ENCODE measurements around the gene TMEM208.

DNA sequence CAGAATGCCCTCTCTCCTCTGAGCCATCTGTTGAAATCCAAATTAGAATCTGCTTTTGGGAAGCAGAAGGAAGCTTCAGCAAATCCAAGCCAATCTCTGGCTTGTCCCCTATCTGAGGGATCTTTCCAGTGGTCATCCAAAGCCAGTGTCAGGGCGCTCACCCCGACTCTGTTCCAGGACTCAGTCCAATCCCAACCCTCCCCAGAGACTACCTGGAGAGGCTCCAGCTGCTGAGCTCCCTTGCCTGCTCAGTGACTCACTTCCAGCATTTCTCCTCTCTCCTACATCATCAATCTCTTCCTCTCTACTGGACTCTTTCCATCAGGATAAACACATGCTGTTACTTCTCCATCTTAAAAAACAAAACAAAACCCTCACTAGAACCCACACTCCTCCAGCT is 45.6 kb upstream of the TMEM208 start:
- TF ChIP-seq, protein P1, sequence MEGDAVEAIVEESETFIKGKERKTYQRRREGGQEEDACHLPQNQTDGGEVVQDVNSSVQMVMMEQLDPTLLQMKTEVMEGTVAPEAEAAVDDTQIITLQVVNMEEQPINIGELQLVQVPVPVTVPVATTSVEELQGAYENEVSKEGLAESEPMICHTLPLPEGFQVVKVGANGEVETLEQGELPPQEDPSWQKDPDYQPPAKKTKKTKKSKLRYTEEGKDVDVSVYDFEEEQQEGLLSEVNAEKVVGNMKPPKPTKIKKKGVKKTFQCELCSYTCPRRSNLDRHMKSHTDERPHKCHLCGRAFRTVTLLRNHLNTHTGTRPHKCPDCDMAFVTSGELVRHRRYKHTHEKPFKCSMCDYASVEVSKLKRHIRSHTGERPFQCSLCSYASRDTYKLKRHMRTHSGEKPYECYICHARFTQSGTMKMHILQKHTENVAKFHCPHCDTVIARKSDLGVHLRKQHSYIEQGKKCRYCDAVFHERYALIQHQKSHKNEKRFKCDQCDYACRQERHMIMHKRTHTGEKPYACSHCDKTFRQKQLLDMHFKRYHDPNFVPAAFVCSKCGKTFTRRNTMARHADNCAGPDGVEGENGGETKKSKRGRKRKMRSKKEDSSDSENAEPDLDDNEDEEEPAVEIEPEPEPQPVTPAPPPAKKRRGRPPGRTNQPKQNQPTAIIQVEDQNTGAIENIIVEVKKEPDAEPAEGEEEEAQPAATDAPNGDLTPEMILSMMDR (IDR thresholded peaks at IDR 0.05): no peak
- no peak for TF ChIP-seq POLR2A (IDR thresholded peaks at IDR 0.05)

Data from right lobe of liver (tissue), 4 donors.